K562 (cell line): Measurements from ENCODE around the gene PMVK. TPM values are rescaled to one million over a fixed set of nuclear protein-coding genes. Genes with fewer than 3 reads are reported as not detected.

ENCODE experiments used
- CREB1 ChIP-seq, 2 experiments: sonication (generic) in 1 of 2; formaldehyde crosslinking in 1 of 2; IDR thresholded peaks; 2 replicates each; pipeline versions ENCODE4 v1.6.1 to v1.8.0; 2012 to 2022; ENCODE audit warnings: inconsistent platforms in 1 of 2, mild to moderate bottlenecking in 1 of 2, missing genetic modification reagents in 1 of 2, moderate library complexity in 1 of 2
- EGR1 ChIP-seq: fragments of 450-650 bp; conservative IDR thresholded peaks from 2 replicates; pipeline ENCODE4 v1.6.1; 2017; ENCODE audit warnings: mild to moderate bottlenecking
- ELF1 ChIP-seq: fragments of 200-800 bp; sonication (Bioruptor generic); IDR thresholded peaks from 2 replicates; pipeline ENCODE4 v1.6.1; 2016; ENCODE audit warnings: missing genetic modification characterization, missing compliant biosample characterization
- FOXM1 ChIP-seq, 2 experiments: fragments of 450-650 bp in 1 of 2; sonication (generic) in 1 of 2; formaldehyde crosslinking in 1 of 2; IDR thresholded peaks; 2 replicates each; pipeline versions ENCODE4 v1.6.1 to v1.9.0; 2017 to 2022; ENCODE audit warnings: low read depth in 2 of 2, mild to moderate bottlenecking in 2 of 2, missing genetic modification reagents in 1 of 2, moderate library complexity in 1 of 2
- GMEB1 ChIP-seq: fragments of 250-450 bp; sonication (Bioruptor Pico); IDR thresholded peaks from 2 replicates; pipeline ENCODE4 v1.4.0; 2020; ENCODE audit warnings: mild to moderate bottlenecking
- IRF1 ChIP-seq: sonication (generic); formaldehyde crosslinking; IDR thresholded peaks from 2 replicates; pipeline ENCODE4 v1.8.0; 2022; ENCODE audit warnings: missing genetic modification reagents, mild to moderate bottlenecking, borderline replicate concordance
- NCOA1 ChIP-seq: fragments of 450-650 bp; IDR thresholded peaks from 2 replicates; pipeline ENCODE4 v1.6.1; 2016; ENCODE audit warnings: low read depth
- PHF21A ChIP-seq: fragments of 450-650 bp; IDR thresholded peaks from 2 replicates; pipeline ENCODE4 v1.6.1; 2017; ENCODE audit warnings: low read depth, borderline replicate concordance
- SRSF9 ChIP-seq: fragments of 200-400 bp; formaldehyde crosslinking; IDR thresholded peaks from 2 replicates; pipeline ENCODE4 v1.6.1; 2017; ENCODE audit warnings: low read depth, low read length, borderline replicate concordance
- TCF3 ChIP-seq: sonication (generic); formaldehyde crosslinking; IDR thresholded peaks from 2 replicates; pipeline ENCODE4 v1.4.0; 2020; ENCODE audit warnings: mild to moderate bottlenecking, missing genetic modification reagents
- THAP7 ChIP-seq: fragments of 250-450 bp; sonication (Bioruptor Pico); IDR thresholded peaks from 2 replicates; pipeline ENCODE4 v1.5.0; 2021
- THRB ChIP-seq: fragments of 450-650 bp; formaldehyde crosslinking; conservative IDR thresholded peaks from 2 replicates; pipeline ENCODE4 v1.4.0; 2022; ENCODE audit warnings: mild to moderate bottlenecking, missing genetic modification characterization
- TOE1 ChIP-seq, 2 experiments: fragments of 450-650 bp in 1 of 2; sonication (generic) in 1 of 2; formaldehyde crosslinking in 1 of 2; IDR thresholded peaks; 2 replicates each; pipeline versions ENCODE4 v1.7.1 to v1.8.0; 2016 to 2022; ENCODE audit warnings: borderline replicate concordance in 2 of 2, mild to moderate bottlenecking in 2 of 2, antibody characterized with exemption in 1 of 2, inconsistent platforms in 1 of 2, low read depth in 1 of 2, missing genetic modification reagents in 1 of 2, moderate library complexity in 1 of 2
- ZBTB7A ChIP-seq: IDR thresholded peaks from 2 replicates; pipeline ENCODE4 v1.6.1; 2011; ENCODE audit warnings: low read depth, mild to moderate bottlenecking, low read length, moderate library complexity, borderline replicate concordance; ENCODE audit not compliant: control insufficient read depth
- ZSCAN29 ChIP-seq: fragments of 450-650 bp; IDR thresholded peaks from 2 replicates; pipeline ENCODE4 v1.6.1; 2017
- polyA plus RNA-seq, 8 experiments: library from polyadenylated mRNA; depleted of rRNA in 4 of 8; stranded (reverse) in 5 of 8; unstranded in 3 of 8; fragments of >200 nt; fragmentation: Nextera tagmentation in 2 of 8; fragmentation: Illumina TruSeq in 1 of 8; extraction: Ambion mirVana in 2 of 8; extraction: Trizol in 1 of 8; gene quantifications; 2 replicates each; pipeline versions ENCODE4 v1.2.1 to v1.2.3, GENCODE V29; 2011 to 2014; ENCODE audit warnings: inconsistent platforms in 1 of 8, missing spikeins in 1 of 8
- total RNA-seq, 7 experiments: library from RNA; depleted of rRNA in 6 of 7; stranded (reverse); fragments of >200 nt in 6 of 7; fragmentation: Illumina TruSeq in 2 of 7; extraction: Trizol in 2 of 7; gene quantifications; 2 replicates each; pipeline versions ENCODE4 v1.2.1 to v1.2.3, GENCODE V29; 2011 to 2021; ENCODE audit warnings: low replicate concordance in 1 of 7
- TF ChIP-seq, protein P1 (sequence below), 3 experiments: fragments of 200-800 bp in 1 of 3; sonication (Bioruptor generic) in 1 of 3; sonication (generic) in 1 of 3; formaldehyde crosslinking in 1 of 3; IDR thresholded peaks; 2 replicates each; pipeline versions ENCODE4 v1.6.1 to v1.8.0; 2016 to 2022; ENCODE audit warnings: mild to moderate bottlenecking in 2 of 3, missing compliant biosample characterization in 2 of 3, missing genetic modification characterization in 2 of 3, missing genetic modification reagents in 1 of 3
- TF ChIP-seq, protein P2 (sequence below): conservative IDR thresholded peaks from 2 replicates; pipeline ENCODE4 v1.6.1; 2011; ENCODE audit warnings: low read depth, mild to moderate bottlenecking, low read length; ENCODE audit not compliant: control insufficient read depth

The PMVK gene
- total and polyA plus RNA-seq, 9 of the 15 experiments (the other 6 are each of a cell fraction or from before 2014, with no cell fraction given) = 1.1 to 15.3 (median 6.3) TPM

- TF ChIP-seq ZBTB7A = peak; percentile 99
- TF ChIP-seq GMEB1 (CRISPR knock-in tag) = no peak; the same call in 1 of the 2 replicates
- TF ChIP-seq NCOA1 = no peak
- TF ChIP-seq THAP7 (CRISPR knock-in tag) = 0 out of 2 replicates have a peak, but pooled peaks have one; percentile 69
- TF ChIP-seq TOE1 (IDR thresholded peaks at IDR 0.05; ENCODE audit: borderline replicate concordance) = peak; percentile 69; the same call in 1 of the 2 replicates
- no peak for TF ChIP-seq TOE1 (CRISPR knock-in tag; IDR thresholded peaks at IDR 0.05; ENCODE audit: borderline replicate concordance, low read depth)
- TF ChIP-seq SRSF9 = no peak
- peak; percentile 75; the same call in 1 of the 2 replicates for TF ChIP-seq THRB
- TF ChIP-seq, protein P1, sequence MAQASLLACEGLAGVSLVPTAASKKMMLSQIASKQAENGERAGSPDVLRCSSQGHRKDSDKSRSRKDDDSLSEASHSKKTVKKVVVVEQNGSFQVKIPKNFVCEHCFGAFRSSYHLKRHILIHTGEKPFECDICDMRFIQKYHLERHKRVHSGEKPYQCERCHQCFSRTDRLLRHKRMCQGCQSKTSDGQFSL (CRISPR knock-in tag; IDR thresholded peaks at IDR 0.05) = peak; percentile 41; the same call in 1 of the 2 replicates
- TF ChIP-seq, protein P1 (tag; IDR thresholded peaks at IDR 0.05) = no peak
- TF ChIP-seq ZSCAN29 = no peak; the same call in 1 of the 2 replicates
- TF ChIP-seq TCF3 (CRISPR knock-in tag) = no peak
- peak; percentile 92 for TF ChIP-seq ELF1 (tag)
- peak; percentile 70; the same call in 1 of the 2 replicates for TF ChIP-seq IRF1
- TF ChIP-seq, protein P2, sequence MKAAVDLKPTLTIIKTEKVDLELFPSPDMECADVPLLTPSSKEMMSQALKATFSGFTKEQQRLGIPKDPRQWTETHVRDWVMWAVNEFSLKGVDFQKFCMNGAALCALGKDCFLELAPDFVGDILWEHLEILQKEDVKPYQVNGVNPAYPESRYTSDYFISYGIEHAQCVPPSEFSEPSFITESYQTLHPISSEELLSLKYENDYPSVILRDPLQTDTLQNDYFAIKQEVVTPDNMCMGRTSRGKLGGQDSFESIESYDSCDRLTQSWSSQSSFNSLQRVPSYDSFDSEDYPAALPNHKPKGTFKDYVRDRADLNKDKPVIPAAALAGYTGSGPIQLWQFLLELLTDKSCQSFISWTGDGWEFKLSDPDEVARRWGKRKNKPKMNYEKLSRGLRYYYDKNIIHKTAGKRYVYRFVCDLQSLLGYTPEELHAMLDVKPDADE = 0 out of 2 replicates have a peak, but pooled peaks have one; percentile 60
- TF ChIP-seq EGR1 = peak; percentile 78
- peak; percentile 99 for TF ChIP-seq FOXM1 (IDR thresholded peaks at IDR 0.05; ENCODE audit: low read depth)
- TF ChIP-seq FOXM1 (CRISPR knock-in tag; IDR thresholded peaks at IDR 0.05; ENCODE audit: low read depth) = peak; percentile 81; the same call in 1 of the 2 replicates
- TF ChIP-seq CREB1 (IDR thresholded peaks at IDR 0.05) = peak; percentile 56; the same call in 1 of the 2 replicates
- peak; percentile 72 for TF ChIP-seq CREB1 (CRISPR knock-in tag; IDR thresholded peaks at IDR 0.05)
- TF ChIP-seq PHF21A = no peak
Observed at GRCh38 chr1:154974102-154974807, 37.7 kb upstream of the PMVK start, which contains the start of gene CKS1B (continued).
